Spleen (tissue), 11 donors: ENCODE data around the gene CYP4F11. TPM values are rescaled to one million over a fixed set of nuclear protein-coding genes. Genes with fewer than 3 reads are reported as not detected.
"Not testable (repeated sequence)": the region's sequence is repeated elsewhere in the genome, so short reads cannot be mapped to it uniquely, and the experiment has no call there.

Experiments used
- DNase-seq: peaks from one replicate; pipeline ENCODE4 v3.0.0-alpha.2; 2020
- H3K27ac ChIP-seq, 8 donors: fragments of 200-600 bp; sonication (generic) in 7 of 8; 1 replicate in 4 of 8; 2 replicates in 4 of 8; pipeline versions ENCODE4 v1.5.0 to v1.8.0; 2016 to 2021; ENCODE audit warnings: inconsistent platforms in 4 of 8, mild to moderate bottlenecking in 4 of 8, moderate library complexity in 1 of 8
- H3K27me3 ChIP-seq, 7 donors: fragments of 200-600 bp; sonication (generic) in 6 of 7; replicated peaks in 1 of 7; 1 replicate in 4 of 7; 2 replicates in 3 of 7; pipeline versions ENCODE4 v1.5.0 to v1.8.0; 2016 to 2021; ENCODE audit warnings: inconsistent platforms in 3 of 7, mild to moderate bottlenecking in 1 of 7
- H3K36me3 ChIP-seq, 6 donors: fragments of 200-600 bp; sonication (generic) in 5 of 6; 1 replicate in 4 of 6; 2 replicates in 2 of 6; pipeline versions ENCODE4 v1.5.0 to v1.8.0; 2016 to 2021; ENCODE audit warnings: inconsistent platforms in 2 of 6
- H3K4me1 ChIP-seq, 6 donors: fragments of 200-600 bp; sonication (generic) in 5 of 6; 1 replicate in 3 of 6; 2 replicates in 3 of 6; pipeline versions ENCODE4 v1.5.0 to v1.8.0; 2016 to 2021; ENCODE audit warnings: inconsistent platforms in 3 of 6
- H3K4me3 ChIP-seq, 8 donors: fragments of 200-600 bp; sonication (generic) in 7 of 8; 1 replicate in 4 of 8; 2 replicates in 4 of 8; pipeline versions ENCODE4 v1.5.0 to v1.8.0; 2016 to 2021; ENCODE audit warnings: inconsistent platforms in 4 of 8, mild to moderate bottlenecking in 4 of 8, moderate library complexity in 2 of 8
- H3K9me3 ChIP-seq, 8 donors: fragments of 200-600 bp; sonication (generic) in 7 of 8; 1 replicate in 4 of 8; 2 replicates in 4 of 8; pipeline versions ENCODE4 v1.5.0 to v1.8.0; 2016 to 2021; ENCODE audit warnings: inconsistent platforms in 4 of 8
- CTCF ChIP-seq, 11 experiments: fragments of 200-600 bp in 7 of 11; fragments of 450-650 bp in 4 of 11; sonication (generic) in 4 of 11; IDR thresholded peaks in 8 of 11; conservative IDR thresholded peaks in 3 of 11; 1 replicate in 7 of 11; 2 replicates in 4 of 11; pipeline versions ENCODE4 v1.4.0 to v1.8.0; 2016 to 2021; ENCODE audit warnings: antibody characterized with exemption in 11 of 11, inconsistent platforms in 4 of 11, mild to moderate bottlenecking in 1 of 11
- POLR2A ChIP-seq, 3 donors: fragments of 450-650 bp; IDR thresholded peaks; one replicate each; pipeline ENCODE4 v1.5.1; 2017; ENCODE audit warnings: antibody characterized with exemption in 3 of 3, mild to moderate bottlenecking in 1 of 3
- POLR2AphosphoS5 ChIP-seq, 3 donors: sonication (generic); formaldehyde crosslinking; IDR thresholded peaks; one replicate each; pipeline ENCODE4 v1.5.1; 2017; ENCODE audit warnings: antibody characterized with exemption in 3 of 3
- WGBS, 5 donors: extraction: QIAGEN DNeasy Blood & Tissue Kit in 3 of 5; methylation state at CpG; one replicate each; pipeline versions ENCODE4 v1.1.5 to v1.1.7; 2013 to 2018; 5-methylcytosine and 5-hydroxymethylcytosine counted together
- intact Hi-C: fragments of 100-400 bp; cut with DNase I; formaldehyde crosslinking; loops from one replicate; pipeline ENCODE4 v1.15.0; 2023; ENCODE audit warnings: low total_unique reads
- polyA plus RNA-seq, 3 donors: library from polyadenylated mRNA; stranded (reverse); fragments of 200-250 nt; gene quantifications; one replicate each; pipeline ENCODE4 v1.2.1, GENCODE V29; 2013
- total RNA-seq, 7 donors: library from RNA; depleted of rRNA in 3 of 7; stranded (reverse); fragments of >200 nt in 3 of 7; fragmentation: NEBNext Ultra II Directional in 4 of 7; extraction: Animal tissue kit (Norgen Biotek cat#: 25700) in 4 of 7; gene quantifications; one replicate each; pipeline versions ENCODE4 v1.1.0 to v1.2.1, GENCODE V29; 2016 to 2021
- donor health status: healthy with polysubstance abuse.
- donor health status: DM: no; HTN: no; CAD: no; lungs with moderate emphysema.
- donor health status: DM: no; HTN: no; CAD: no.
- donor health status: Bipolar disorder and iron deficiency.
- donor health status: healthy.
- donor health status: DM: no; HTN: no; CAD: no.
- donor health status: DM: yes; HTN: yes; CAD: no.

CYP4F11 gene
- total and polyA plus RNA-seq, 10 donors = 0.07 to 4.9 (median 1.7) TPM; not detected in 2

- intact Hi-C loops = no loop called here
- Histone ChIP-seq H3K4me1 (peaks cover 0 to 8% (median 1%) of the 10 kb centered on the region in 6 donors), H3K27me3 (peaks cover 0 to 22% (median 4%) of the 10 kb centered on the region in 7 donors), H3K36me3 (no peaks in the 10 kb centered on the region), H3K27ac (peak overlapping the region in 2 of 8 donors; percentile 62 to 63), H3K9me3 (peaks cover 0 to 19% (median 6%) of the 10 kb centered on the region in 8 donors), H3K4me3 (no peak overlapping the region)
- no peak for DNase-seq
- TF ChIP-seq POLR2A (IDR thresholded peaks at IDR 0.05) (no peak), CTCF (IDR thresholded peaks at IDR 0.05 in 8 of 11, conservative IDR thresholded peaks at IDR 0.05 in 3 of 11) (no peak), POLR2AphosphoS5 (IDR thresholded peaks at IDR 0.05) (no peak)
- 48 to 84% (median 55%) methylated on average over 3 of the region's 3 CpGs for WGBS, 5 donors
Measured at GRCh38 chr19:15935167-15935702, 906 bp upstream of the CYP4F11 start.

- H3K4me1 ChIP-seq, intact Hi-C loops, DNase-seq, H3K36me3 ChIP-seq: not testable (repeated sequence)
- 54 to 85% (median 74%) methylated on average over 12 of the region's 12 CpGs for WGBS, 5 donors
- H3K27ac ChIP-seq = peak overlapping the region in 3 of 8 donors; percentile 41 to 63 (median 62)
- peaks cover 0 to 28% (median 11%) of the 10 kb centered on the region in 7 donors for H3K27me3 ChIP-seq
- peak overlapping the region in 1 of 8 donors; percentile 16 for H3K4me3 ChIP-seq
- H3K9me3 ChIP-seq = peaks cover 0 to 13% (median 5%) of the 10 kb centered on the region in 8 donors
Measured at GRCh38 chr19:15933761-15934331, 483 bp downstream of the CYP4F11 start.

- Histone ChIP-seq H3K27me3 (peaks cover 0 to 42% (median 18%) of the 10 kb centered on the region in 7 donors), H3K36me3 (no peaks in the 10 kb centered on the region), H3K4me1 (no peaks in the 10 kb centered on the region), H3K9me3 (no peaks in the 10 kb centered on the region), H3K27ac (no peak overlapping the region), H3K4me3 (no peak overlapping the region)
- TF ChIP-seq POLR2AphosphoS5 (IDR thresholded peaks at IDR 0.05) (no peak), CTCF (IDR thresholded peaks at IDR 0.05 in 8 of 11, conservative IDR thresholded peaks at IDR 0.05 in 3 of 11) (no peak), POLR2A (IDR thresholded peaks at IDR 0.05) (no peak)
- DNase-seq = no peak
- 71 to 87% (median 82%) methylated on average over 3 of the region's 3 CpGs for WGBS, 5 donors
- intact Hi-C loops = no loop called here
Measured at GRCh38 chr19:15928321-15928720, 6.0 kb downstream of the CYP4F11 start.

GRCh38 chr19:15926484-15926883, 7.8 kb downstream of the CYP4F11 start:
- Histone ChIP-seq H3K27ac (no peak overlapping the region), H3K9me3 (no peaks in the 10 kb centered on the region), H3K4me1 (no peaks in the 10 kb centered on the region), H3K4me3 (no peak overlapping the region), H3K36me3 (no peaks in the 10 kb centered on the region), H3K27me3 (peaks cover 0 to 43% (median 18%) of the 10 kb centered on the region in 7 donors)
- no peak for DNase-seq
- WGBS, 5 donors = 0 to 82% (median 60%) methylated on average over 1 of the region's 1 CpG; no CpG with 5 or more reads in 1 of the 5 donors
- intact Hi-C loops = no loop called here
- TF ChIP-seq CTCF (IDR thresholded peaks at IDR 0.05 in 8 of 11, conservative IDR thresholded peaks at IDR 0.05 in 3 of 11) = no peak
- TF ChIP-seq POLR2AphosphoS5 (IDR thresholded peaks at IDR 0.05) = no peak
- TF ChIP-seq POLR2A (IDR thresholded peaks at IDR 0.05) = no peak
